Measurements from ENCODE around the gene RGS6. TPM values are rescaled to one million over a fixed set of nuclear protein-coding genes. Genes with fewer than 3 reads are reported as not detected.

The RGS6 gene
- total RNA-seq, 1 experiment from 2014 or later: not detected

- peak; percentile 41 for DNase-seq (ENCODE audit: low read depth)
Observed at GRCh38 chr14:72549854-72550253, 617.6 kb downstream of the RGS6 start.

GRCh38 chr14:72550513-72550912 is 618.3 kb downstream of the RGS6 start:
- DNase-seq (ENCODE audit: low read depth): no peak

DNA sequence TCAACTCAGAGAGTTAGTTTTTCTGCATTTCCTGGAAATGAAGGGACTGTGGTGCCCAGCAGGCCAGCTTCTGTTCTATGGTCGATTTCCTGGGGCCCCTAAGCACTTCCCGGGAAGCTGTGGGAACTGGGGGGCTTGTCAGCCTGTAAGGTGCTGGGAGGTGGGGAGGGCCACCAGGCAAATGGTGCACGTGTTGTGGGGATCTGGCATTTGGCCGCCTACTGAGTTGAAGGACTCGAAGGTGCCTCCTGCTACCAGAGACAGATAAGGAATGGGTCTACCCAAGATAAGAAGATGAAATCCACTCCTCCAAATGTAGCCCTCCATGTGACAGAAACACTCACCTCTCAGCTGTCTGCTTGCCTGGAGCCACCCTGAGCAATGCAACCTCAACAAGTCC is 620.0 kb downstream of the RGS6 start:
- no peak for DNase-seq (ENCODE audit: low read depth)

GRCh38 chr14:72553161-72553560 is 620.9 kb downstream of the RGS6 start:
- peak; percentile 30 for DNase-seq (ENCODE audit: low read depth)

GRCh38 chr14:72553656-72554055 is 621.4 kb downstream of the RGS6 start:
- no peak for DNase-seq (ENCODE audit: low read depth)

- DNase-seq (ENCODE audit: low read depth): no peak
Observed at GRCh38 chr14:72554401-72554800, 622.2 kb downstream of the RGS6 start.

DNA sequence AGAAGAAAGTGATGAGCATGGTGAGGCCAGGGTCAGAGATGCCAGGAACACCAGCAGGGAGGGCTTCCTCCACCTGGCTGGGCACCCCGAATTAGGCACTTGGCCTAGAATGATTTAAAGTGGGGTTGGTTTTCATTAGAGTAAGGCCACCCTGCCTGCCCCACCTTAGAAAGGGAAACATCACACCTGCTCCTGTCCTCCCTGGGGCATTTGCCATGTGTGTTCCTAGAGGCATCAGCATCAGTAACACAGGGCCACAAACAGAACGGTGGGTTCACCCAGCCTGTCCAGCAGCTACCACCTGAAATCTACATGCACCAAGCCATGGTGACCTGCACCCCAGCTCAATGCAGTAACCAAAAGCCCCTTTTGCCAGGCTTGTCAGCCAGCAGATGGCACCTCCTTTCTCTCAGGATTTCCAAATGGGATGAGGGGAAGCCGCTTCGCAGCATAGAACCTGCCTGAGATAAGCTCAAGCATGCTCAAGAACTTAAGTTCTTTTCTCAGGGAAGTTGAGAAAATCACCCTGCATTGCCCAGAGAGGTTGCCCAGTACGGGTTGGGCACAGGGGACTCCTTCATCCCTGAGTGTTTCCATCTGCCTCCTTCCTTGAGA is 622.9 kb downstream of the RGS6 start:
- no peak for DNase-seq (ENCODE audit: low read depth)

GRCh38 chr14:72555609-72556000 is 623.4 kb downstream of the RGS6 start:
- DNase-seq (ENCODE audit: low read depth): no peak

DNA sequence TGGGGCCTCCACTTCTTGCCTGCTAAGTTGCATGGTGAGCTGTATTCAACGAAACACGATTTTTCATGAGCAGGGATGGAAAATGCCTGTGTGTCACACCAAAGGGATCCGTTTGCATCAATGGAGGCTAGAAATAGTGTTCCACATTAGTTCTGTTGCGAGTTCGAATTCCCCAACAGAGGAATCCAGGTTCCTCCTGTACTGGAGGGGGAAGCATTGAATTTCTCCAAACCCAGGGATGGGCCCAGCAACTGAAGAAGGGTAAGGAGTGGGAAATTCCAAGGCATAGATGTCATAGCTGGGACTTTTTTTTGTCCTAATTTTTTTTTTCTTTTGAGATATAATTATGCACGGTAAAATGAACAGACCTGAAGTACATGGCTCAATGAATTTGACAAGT is 625.4 kb downstream of the RGS6 start:
- DNase-seq (ENCODE audit: low read depth): no peak

DNA sequence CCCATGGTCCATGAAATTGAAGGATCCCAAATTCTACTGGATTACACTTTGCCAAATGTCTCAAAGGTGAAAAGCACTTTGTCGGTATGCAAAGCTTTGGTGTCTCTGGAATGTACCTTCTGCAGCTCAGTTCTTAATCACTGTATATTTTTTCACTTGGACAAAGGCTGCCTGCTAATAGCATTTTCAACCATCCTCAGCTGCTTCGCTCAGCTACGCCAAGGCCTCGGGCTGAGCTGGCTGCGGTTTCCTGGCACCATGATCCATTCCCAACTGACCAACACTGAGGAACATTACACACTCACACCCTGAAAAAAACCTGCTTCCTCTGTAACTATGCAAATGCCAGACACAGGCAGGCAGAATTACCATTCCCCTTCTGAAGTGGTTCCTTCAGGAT is 626.5 kb downstream of the RGS6 start:
- peak; percentile 96 for DNase-seq (ENCODE audit: low read depth)

DNA sequence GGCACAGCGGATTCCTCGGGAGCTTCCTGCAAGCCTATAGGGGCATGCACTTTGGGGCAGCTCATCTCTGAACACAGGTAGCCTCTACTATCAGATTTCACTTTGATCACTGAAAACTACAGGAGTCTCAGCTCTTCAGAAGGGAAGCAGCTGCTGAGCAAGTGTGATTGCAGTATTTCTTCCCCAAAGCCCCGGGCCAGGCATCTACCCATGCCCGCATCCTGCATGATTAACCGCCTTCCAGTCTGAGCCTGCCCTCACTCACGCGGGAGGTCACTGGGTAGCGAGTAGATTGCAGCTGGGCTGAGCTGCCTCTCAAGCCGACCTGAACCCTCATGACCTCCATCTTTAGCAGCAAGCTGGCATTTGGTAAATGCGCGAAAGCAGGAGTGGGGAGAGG is 627.0 kb downstream of the RGS6 start:
- peak; percentile 92 for DNase-seq (ENCODE audit: low read depth)

GRCh38 chr14:72559669-72560255 is 627.5 kb downstream of the RGS6 start:
- peak; percentile 79 for DNase-seq (ENCODE audit: low read depth)

DNA sequence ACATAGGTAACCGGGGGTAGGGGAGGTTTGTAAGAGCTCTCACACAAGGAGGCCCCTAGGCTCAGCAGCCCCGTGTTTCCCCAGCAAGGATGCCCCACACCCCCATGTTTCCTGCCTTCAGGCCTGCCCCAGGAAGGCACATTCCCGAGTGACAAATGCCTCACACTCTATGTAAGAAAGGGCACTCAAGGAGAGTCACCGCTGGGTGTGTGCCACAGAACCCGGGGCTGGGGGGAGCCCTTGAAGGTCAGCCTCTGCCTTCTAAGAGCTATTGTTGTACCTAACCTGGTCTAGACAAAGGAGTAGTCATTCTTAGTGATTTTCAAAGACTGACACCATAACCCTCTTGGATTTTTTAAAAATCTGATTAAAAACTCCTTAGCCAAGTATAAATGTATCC is 628.1 kb downstream of the RGS6 start:
- peak; percentile 65 for DNase-seq (ENCODE audit: low read depth)

DNA sequence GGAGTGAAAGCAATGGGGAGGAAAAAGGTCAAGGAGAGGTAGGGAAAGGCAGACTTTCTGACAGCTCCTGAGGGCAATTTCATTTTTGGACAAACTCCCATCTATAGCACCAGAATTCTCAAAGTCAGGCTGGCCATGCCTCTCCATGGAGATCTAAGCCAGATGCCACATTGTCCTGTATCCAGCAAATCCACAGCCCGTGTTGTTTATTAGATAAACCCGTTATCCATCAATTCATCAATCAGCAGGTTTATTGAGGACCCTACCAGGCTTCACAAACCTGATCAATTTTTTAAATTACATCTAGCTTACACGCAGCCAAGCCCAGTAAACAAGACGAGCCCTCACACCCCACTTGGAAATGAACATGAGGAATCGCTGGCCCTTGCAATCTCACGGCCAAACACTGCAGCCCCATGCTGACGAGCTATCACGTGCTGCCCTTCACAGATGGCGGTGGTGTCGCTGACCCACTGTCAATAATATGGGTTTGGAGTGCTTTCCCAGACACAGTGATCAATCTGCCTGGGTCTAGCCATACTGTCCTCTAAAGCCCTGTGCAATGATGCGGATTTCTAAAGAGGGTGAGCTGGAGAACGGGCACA is 628.8 kb downstream of the RGS6 start:
- peak; percentile 21 for DNase-seq (ENCODE audit: low read depth)

DNA sequence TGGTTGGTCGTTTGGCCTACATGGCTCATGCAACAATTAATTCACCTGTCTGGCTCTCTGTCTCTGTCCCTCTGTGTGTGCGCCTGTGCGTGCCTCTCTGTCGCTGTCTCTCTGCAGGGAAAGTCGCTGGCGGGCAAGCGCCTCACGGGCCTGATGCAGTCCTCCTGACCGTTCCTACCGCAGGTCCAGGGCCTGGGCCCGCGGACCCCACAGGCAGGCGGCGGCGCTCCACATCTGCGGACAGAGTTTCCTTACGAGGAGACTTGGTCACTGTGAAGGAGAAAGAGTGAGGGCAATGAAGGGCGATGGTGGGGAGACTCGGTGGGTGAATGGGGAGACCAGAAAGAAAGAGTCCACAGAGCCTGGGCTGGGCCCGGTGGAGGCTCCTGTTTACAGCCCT is 630.1 kb downstream of the RGS6 start:
- DNase-seq (ENCODE audit: low read depth): no peak

GRCh38 chr14:72563676-72564075 is 631.4 kb downstream of the RGS6 start:
- DNase-seq (ENCODE audit: low read depth): no peak

DNA sequence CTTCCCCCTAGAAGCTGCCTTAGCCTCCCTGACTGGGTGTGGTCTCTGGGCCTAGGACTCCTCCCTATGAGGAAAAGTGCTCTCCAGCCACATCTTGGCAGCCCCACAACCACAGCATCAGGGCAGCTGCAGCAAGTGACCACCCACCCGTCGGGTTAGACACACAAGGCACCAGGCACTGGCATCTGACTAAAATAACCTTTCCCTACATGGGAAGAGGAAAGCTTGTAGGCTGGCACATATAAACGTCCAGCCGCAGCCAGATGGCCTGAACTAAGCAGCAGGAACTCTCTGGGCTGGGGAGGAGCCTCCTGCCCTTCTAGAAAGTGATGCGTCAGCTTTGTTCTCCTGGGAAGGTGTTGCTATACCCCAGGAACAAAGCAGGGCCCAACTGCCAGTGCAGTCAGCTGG is 632.9 kb downstream of the RGS6 start:
- DNase-seq (ENCODE audit: low read depth): no peak

- DNase-seq (ENCODE audit: low read depth): no peak
Observed at GRCh38 chr14:72565917-72566316, 633.7 kb downstream of the RGS6 start.

GRCh38 chr14:72567226-72567625 is 635.0 kb downstream of the RGS6 start:
- no peak for DNase-seq (ENCODE audit: low read depth)

DNA sequence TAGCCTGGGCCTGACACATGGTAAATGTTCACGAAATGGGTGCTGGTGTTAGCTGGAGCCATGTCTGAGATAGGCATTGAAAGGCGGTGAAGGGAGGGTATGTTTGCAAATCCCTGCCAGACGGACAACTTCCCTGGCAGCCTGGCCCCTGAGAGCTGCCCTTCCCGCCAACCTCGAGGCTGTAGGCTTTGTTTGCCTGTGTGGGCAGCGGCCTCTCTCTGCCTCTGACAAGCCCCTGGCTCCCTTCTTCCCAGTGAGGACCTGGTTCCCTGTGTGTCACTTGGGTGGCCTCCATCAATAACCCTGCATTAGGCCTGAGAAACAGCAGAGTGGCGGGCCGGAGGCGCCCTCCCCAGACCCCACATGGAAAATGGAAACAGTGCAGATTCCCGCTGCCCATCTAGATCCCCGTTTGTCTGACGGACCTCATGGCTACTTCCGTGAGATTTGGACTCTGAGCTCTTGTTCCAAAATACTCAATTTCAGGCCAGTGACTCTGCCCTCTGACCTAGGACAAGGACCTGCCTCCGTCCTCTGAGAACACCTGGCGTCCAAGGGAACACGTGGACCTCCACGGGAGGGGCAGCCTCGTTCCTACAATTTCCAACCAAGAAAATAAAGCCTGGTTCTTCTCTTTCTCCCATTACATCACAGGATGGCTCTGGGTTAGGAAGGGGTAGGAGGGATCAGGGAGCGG is 636.2 kb downstream of the RGS6 start:
- no peak for DNase-seq (ENCODE audit: low read depth)

- peak; percentile 16 for DNase-seq (ENCODE audit: low read depth)
Observed at GRCh38 chr14:72573725-72574417, 641.6 kb downstream of the RGS6 start.

DNA sequence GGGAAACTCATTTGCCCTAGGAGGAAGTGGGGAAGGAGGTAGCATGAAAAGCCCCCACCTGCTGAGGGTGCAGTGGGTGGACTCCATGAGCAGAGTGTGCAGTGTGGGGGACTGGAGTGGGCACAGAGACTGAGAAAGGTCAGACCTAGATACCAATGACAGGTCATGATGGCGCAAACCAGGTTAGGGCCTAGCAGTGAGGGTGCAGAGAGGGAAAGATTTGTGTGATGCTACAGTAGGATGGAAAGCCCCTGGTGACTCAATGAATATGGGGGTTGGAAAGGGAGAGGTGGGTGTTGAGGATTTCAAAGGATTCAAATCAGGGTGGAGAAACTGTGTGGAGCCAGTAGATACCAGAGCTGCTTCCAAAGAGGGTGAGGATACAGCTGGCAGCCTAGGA is 642.5 kb downstream of the RGS6 start:
- no peak for DNase-seq (ENCODE audit: low read depth)

Data from RPMI7951 (cell line).